ENCODE measurements around the gene ENHO. TPM values are rescaled to one million over a fixed set of nuclear protein-coding genes. Genes with fewer than 3 reads are reported as not detected.

ENHO gene
- total RNA-seq, 4 donors from 2014 or later: 0.91 to 7.6 (median 2.6) TPM; not detected in 1

DNA sequence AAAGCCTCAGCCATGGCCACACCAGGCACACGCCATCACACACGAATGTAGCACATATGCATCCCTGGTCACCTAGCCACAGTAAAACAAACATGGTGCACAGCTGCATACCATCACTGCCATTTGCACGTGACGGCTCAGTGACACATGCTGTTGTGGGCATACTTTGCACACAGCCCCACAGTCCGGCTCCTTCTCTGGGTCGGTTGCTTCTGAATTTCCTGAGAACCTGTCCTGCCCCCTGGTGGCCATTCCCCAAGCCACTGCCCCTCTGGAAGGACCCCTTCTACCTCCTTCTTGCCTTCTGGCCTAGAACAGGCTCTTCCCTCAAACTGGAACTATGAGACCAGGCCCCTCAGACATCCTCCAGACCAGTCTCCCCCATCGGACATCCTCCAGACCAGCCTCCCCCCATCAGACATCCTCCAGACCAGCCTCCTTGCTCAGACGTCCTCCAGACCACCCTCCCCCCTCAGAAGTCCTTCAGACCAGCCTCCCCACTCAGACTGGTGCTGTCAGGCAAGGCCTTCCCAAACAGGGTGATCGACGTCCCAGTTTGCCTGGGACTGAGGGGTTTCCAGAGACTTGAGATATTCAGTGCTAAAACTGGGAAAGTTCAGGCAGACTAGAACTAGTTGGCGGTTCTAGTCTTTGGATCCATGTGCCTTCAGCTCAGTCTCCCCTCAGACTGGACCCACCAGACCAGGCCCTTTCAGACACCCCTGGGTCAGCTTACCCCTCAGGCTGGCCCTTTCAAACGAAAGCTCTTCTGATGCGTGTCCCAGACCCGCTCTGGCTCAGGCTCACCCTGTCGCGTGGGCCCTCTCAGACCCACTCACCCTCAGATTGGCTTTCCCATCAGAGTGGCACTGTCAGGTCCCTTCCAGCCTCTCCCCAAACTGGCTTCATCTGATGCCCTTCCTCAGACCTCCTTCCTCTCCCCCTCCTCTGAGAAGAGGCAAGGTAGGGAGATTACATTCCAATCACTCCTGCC is 24.3 kb upstream of the ENHO start:
- intact Hi-C loops (cut with DNase I; ENCODE audit: low total_unique reads): no loop called here
- TF ChIP-seq, protein P1, sequence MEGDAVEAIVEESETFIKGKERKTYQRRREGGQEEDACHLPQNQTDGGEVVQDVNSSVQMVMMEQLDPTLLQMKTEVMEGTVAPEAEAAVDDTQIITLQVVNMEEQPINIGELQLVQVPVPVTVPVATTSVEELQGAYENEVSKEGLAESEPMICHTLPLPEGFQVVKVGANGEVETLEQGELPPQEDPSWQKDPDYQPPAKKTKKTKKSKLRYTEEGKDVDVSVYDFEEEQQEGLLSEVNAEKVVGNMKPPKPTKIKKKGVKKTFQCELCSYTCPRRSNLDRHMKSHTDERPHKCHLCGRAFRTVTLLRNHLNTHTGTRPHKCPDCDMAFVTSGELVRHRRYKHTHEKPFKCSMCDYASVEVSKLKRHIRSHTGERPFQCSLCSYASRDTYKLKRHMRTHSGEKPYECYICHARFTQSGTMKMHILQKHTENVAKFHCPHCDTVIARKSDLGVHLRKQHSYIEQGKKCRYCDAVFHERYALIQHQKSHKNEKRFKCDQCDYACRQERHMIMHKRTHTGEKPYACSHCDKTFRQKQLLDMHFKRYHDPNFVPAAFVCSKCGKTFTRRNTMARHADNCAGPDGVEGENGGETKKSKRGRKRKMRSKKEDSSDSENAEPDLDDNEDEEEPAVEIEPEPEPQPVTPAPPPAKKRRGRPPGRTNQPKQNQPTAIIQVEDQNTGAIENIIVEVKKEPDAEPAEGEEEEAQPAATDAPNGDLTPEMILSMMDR (IDR thresholded peaks at IDR 0.05): peak in 1 of 3 donors; percentile 41
- no peak for TF ChIP-seq POLR2A (IDR thresholded peaks at IDR 0.05)
- H3K4me3 ChIP-seq (ENCODE audit: low read depth, poor library complexity, severe bottlenecking): no peak overlapping the region
- 62 to 72% methylated on average over 16 of the region's 16 CpGs for WGBS, 2 donors
- peak in 1 of 2 donors; percentile 90 for DNase-seq (ENCODE audit: low spot score in 2 of 2)

GRCh38 chr9:34546102-34546833 is 23.5 kb upstream of the ENHO start:
- H3K4me3 ChIP-seq (ENCODE audit: low read depth, poor library complexity, severe bottlenecking): no peak overlapping the region
- no peak for TF ChIP-seq POLR2A (IDR thresholded peaks at IDR 0.05)
- TF ChIP-seq, protein P1 (IDR thresholded peaks at IDR 0.05): no peak
- WGBS, 2 donors: 84% methylated on average over 7 of the region's 7 CpGs
- peak in 1 of 2 donors; percentile 84 for DNase-seq (ENCODE audit: low spot score in 2 of 2)
- intact Hi-C loops (cut with DNase I; ENCODE audit: low total_unique reads): no loop called here

GRCh38 chr9:34545497-34545896 is 22.7 kb upstream of the ENHO start:
- intact Hi-C loops (cut with DNase I; ENCODE audit: low total_unique reads): no loop called here
- H3K4me3 ChIP-seq (ENCODE audit: low read depth, poor library complexity, severe bottlenecking): no peak overlapping the region
- TF ChIP-seq, protein P1 (IDR thresholded peaks at IDR 0.05): no peak
- no peak for TF ChIP-seq POLR2A (IDR thresholded peaks at IDR 0.05)
- DNase-seq (ENCODE audit: low spot score in 2 of 2): peak in 1 of 2 donors; percentile 68
- 87 to 92% methylated on average over 6 of the region's 6 CpGs for WGBS, 2 donors

DNA sequence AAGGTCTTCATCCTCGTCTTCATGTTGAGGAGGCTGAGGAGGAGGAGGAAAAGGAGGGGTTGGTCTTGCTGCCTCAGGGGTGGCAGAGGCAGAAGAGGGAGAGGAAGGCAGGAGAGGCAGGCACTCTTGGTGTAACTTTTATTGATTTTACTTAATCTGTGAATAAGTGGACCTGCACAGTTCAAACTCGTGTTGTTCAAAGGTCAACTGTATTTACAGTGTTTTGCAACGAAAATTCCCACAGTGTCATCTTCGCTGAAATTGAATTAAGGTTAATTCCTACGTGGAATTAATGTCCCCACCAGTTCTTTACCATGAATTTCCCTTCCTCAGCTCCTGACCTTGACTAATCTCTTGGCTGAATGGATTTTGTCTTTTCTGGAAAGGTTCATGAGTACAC is 21.2 kb upstream of the ENHO start:
- intact Hi-C loops (cut with DNase I; ENCODE audit: low total_unique reads): no loop called here
- DNase-seq (ENCODE audit: low spot score in 2 of 2): no peak
- no peak for TF ChIP-seq POLR2A (IDR thresholded peaks at IDR 0.05)
- TF ChIP-seq, protein P1 (IDR thresholded peaks at IDR 0.05): no peak
- H3K4me3 ChIP-seq (ENCODE audit: low read depth, poor library complexity, severe bottlenecking): no peak overlapping the region
- 72 to 75% methylated on average over 5 of the region's 5 CpGs for WGBS, 2 donors

- H3K4me3 ChIP-seq (ENCODE audit: low read depth, poor library complexity, severe bottlenecking): no peak overlapping the region
- no peak for TF ChIP-seq POLR2A (IDR thresholded peaks at IDR 0.05)
- TF ChIP-seq, protein P1 (IDR thresholded peaks at IDR 0.05): no peak
- no peak for DNase-seq (ENCODE audit: low spot score in 2 of 2)
- intact Hi-C loops (cut with DNase I; ENCODE audit: low total_unique reads): no loop called here
- WGBS, 2 donors: 83 to 85% methylated on average over 7 of the region's 7 CpGs
Observed at GRCh38 chr9:34541540-34541939, 18.8 kb upstream of the ENHO start.

All from lower leg skin (tissue), 4 donors.